CD4-positive, alpha-beta T cell (primary cell): ENCODE results near the gene INSR. TPM values are rescaled to one million over a fixed set of nuclear protein-coding genes. Genes with fewer than 3 reads are reported as not detected.

Experiments
- ATAC-seq: fragments of 200-7000 bp; cut with Tn5 transposase; one replicate; pipeline ENCODE4 v1.10.0; 2022; ENCODE audit warnings: mild to moderate bottlenecking; ENCODE audit not compliant: poor library complexity
- CTCF ChIA-PET: fragments of 350-600 bp; sonication (Branson Sonifier 250); formaldehyde crosslinking; loops from one replicate; lab custom pipeline; 2021; ENCODE audit warnings: antibody characterized with exemption, inconsistent platforms; lab: Charles Lee
- POLR2A ChIA-PET: fragments of 350-600 bp; sonication (Branson Sonifier 250); formaldehyde crosslinking; loops from one replicate; lab custom pipeline; 2021; ENCODE audit warnings: antibody characterized with exemption, inconsistent platforms; lab: Charles Lee
- DNase-seq, 14 experiments: peaks; one replicate each; pipeline ENCODE4 v3.0.0-alpha.2; 2013 to 2020; ENCODE audit warnings: mixed read lengths in 2 of 14
- H3K27ac ChIP-seq, 2 donors: one replicate each; pipeline versions ENCODE4 v1.5.1 to v1.7.0; 2013; ENCODE audit warnings: low read length in 2 of 2, low read depth in 1 of 2, mild to moderate bottlenecking in 1 of 2
- H3K27me3 ChIP-seq, 2 experiments: 1 replicate in 1 of 2; 2 replicates in 1 of 2; pipeline versions ENCODE4 v1.6.1 to v1.7.0; 2013; ENCODE audit warnings: low read length in 2 of 2, control low read depth in 1 of 2, mild to moderate bottlenecking in 1 of 2, moderate library complexity in 1 of 2; ENCODE audit not compliant: insufficient read depth in 2 of 2, control insufficient read depth in 1 of 2
- H3K36me3 ChIP-seq: one replicate; pipeline ENCODE4 v1.6.1; 2013; ENCODE audit warnings: low read length, control low read depth; ENCODE audit not compliant: insufficient read depth
- H3K4me1 ChIP-seq: one replicate; pipeline ENCODE4 v1.6.1; 2013; ENCODE audit warnings: low read length, control low read depth; ENCODE audit not compliant: insufficient read depth
- H3K4me3 ChIP-seq: one replicate; pipeline ENCODE4 v1.5.1; 2013; ENCODE audit warnings: mild to moderate bottlenecking, low read length, moderate library complexity
- H3K9me3 ChIP-seq, 2 experiments: 1 replicate in 1 of 2; 2 replicates in 1 of 2; pipeline versions ENCODE4 v1.6.1 to v1.7.0; 2013; ENCODE audit warnings: low read length in 2 of 2, mild to moderate bottlenecking in 2 of 2, control low read depth in 1 of 2, moderate library complexity in 1 of 2; ENCODE audit not compliant: control insufficient read depth in 1 of 2, insufficient read depth in 1 of 2
- H3K27ac Mint-ChIP-seq: one replicate; pipeline ENCODE4 v1.8.0; 2020; ENCODE audit warnings: mixed read lengths
- H3K27me3 Mint-ChIP-seq: one replicate; pipeline ENCODE4 v1.8.0; 2021; ENCODE audit warnings: mixed read lengths
- H3K36me3 Mint-ChIP-seq: one replicate; pipeline ENCODE4 v1.8.0; 2021; ENCODE audit warnings: low read depth, mixed read lengths
- H3K4me1 Mint-ChIP-seq: one replicate; pipeline ENCODE4 v1.8.0; 2021; ENCODE audit warnings: low read depth, mixed read lengths
- H3K4me3 Mint-ChIP-seq: one replicate; pipeline ENCODE4 v1.8.0; 2020; ENCODE audit warnings: mild to moderate bottlenecking, mixed read lengths
- H3K9me3 Mint-ChIP-seq: one replicate; pipeline ENCODE4 v1.8.0; 2020; ENCODE audit warnings: mixed read lengths
- intact Hi-C, 2 experiments: fragments of 100-400 bp; cut with DNase I in 1 of 2; cut with micrococcal nuclease in 1 of 2; formaldehyde crosslinking; loops; one replicate each; pipeline versions ENCODE4 v1.15.1 to v1.9.0; 2023 to 2025; cut with DNase I, micrococcal nuclease
- polyA plus RNA-seq, 2 donors: library from polyadenylated mRNA; unstranded; fragments of 120-200 nt; gene quantifications; one replicate each; pipeline ENCODE4 v1.2.1, GENCODE V29; 2013
- total RNA-seq, 174 experiments: library from RNA in 2 of 174; stranded (reverse) in 2 of 174; gene quantifications; one replicate each; pipeline ENCODE4 v1.2.3 and lab custom pipeline; 2021 to 2026
- TF ChIP-seq, protein P1 (sequence below): fragments of 200-600 bp; IDR thresholded peaks from one replicate; pipeline ENCODE4 v1.8.0; 2022; ENCODE audit warnings: antibody characterized with exemption, mild to moderate bottlenecking

The INSR gene
- total RNA-seq (1 to 10 TPM; 1.8 to 3.0 TPM), total RNA-seq (lab: John Stamatoyannopoulos, UW) (0.91 to 22.0 (median 6.4) reads per million in 172 experiments)
- 0.75 TPM for polyA plus RNA-seq (2013, experiment 1 of 2)
- polyA plus RNA-seq (2013, experiment 2 of 2) = 0.95 TPM

DNA sequence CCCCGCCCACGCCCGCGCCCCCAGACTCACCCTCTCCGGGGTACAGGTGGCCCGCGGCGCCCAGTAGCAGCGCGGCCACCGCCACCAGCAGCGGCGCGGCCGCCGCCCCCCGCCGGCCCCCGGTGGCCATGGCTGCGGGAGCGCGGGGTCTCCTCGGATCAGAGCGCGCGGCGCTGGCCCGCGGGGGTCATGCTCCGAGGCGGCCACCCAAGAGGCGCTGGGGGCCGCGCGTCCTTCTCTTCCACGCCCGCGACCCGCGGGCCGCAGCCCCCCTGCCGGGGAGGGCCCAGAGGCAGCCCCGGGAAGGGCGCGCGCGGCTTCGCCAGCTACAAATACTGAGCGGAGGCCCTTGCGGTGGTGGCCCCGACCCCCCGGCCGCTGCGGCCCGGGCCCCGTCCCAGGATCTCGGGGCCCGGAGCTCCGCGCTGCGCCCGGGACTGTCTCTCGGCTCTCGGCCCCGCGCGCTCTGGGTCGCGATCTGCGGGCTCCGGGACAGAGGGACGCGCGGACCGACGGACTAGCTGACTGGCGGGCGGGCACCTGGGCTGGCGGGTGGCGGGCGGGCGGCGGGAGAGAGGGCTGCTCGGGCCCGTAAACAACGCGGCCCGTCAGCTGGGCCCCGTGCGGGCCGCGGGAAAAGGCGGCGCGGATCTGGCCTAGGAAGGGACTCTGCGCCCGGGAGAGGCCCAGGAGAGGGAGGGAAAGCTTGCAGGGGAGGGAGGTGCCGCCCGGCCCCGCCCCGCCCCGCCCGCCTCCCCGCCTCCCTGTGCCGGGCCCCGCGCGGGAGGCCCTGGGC is at the start of gene INSR:
INSR (minus strand) TSS at position 653 of the 796 bp plus-strand sequence; CDS start at position 130, 523 bp downstream.
- ATAC-seq (peak; percentile 85), DNase-seq (peak in 11 of 14 experiments; percentile 5 to 70 (median 52))
- peaks cover 16% of the 10 kb centered on the region for H3K4me1 ChIP-seq
- H3K4me1 Mint-ChIP-seq = peaks cover 19% of the 10 kb centered on the region
- no peaks in the 10 kb centered on the region for H3K9me3 Mint-ChIP-seq
- peaks cover 18 to 30% of the 10 kb centered on the region in 2 experiments for H3K27me3 ChIP-seq
- H3K27ac ChIP-seq = no peak within 1 kb of the TSS
- no peaks in the 10 kb centered on the region for H3K9me3 ChIP-seq
- CTCF ChIA-PET = no interaction called here
- H3K36me3 ChIP-seq = no peaks in the 10 kb centered on the region
- H3K36me3 Mint-ChIP-seq = no peaks in the 10 kb centered on the region
- H3K27ac Mint-ChIP-seq = no peak within 1 kb of the TSS
- peaks cover 45% of the 10 kb centered on the region for H3K27me3 Mint-ChIP-seq
- intact Hi-C loops = loop anchor here in 1 of 2 experiments (1.0 kb wide), 1 partner anchor 96 kb away; no protein-coding TSS in a partner anchor
- POLR2A ChIA-PET = interaction anchor here (0.6 to 1.3 kb wide), 3 partner anchors 55 to 95 kb away, joined by 4 to 8 read pairs (median 8); partner anchors contain the start of gene ARHGEF18
- H3K4me3 Mint-ChIP-seq = peak within 1 kb of the TSS; percentile 86
- TF ChIP-seq, protein P1, sequence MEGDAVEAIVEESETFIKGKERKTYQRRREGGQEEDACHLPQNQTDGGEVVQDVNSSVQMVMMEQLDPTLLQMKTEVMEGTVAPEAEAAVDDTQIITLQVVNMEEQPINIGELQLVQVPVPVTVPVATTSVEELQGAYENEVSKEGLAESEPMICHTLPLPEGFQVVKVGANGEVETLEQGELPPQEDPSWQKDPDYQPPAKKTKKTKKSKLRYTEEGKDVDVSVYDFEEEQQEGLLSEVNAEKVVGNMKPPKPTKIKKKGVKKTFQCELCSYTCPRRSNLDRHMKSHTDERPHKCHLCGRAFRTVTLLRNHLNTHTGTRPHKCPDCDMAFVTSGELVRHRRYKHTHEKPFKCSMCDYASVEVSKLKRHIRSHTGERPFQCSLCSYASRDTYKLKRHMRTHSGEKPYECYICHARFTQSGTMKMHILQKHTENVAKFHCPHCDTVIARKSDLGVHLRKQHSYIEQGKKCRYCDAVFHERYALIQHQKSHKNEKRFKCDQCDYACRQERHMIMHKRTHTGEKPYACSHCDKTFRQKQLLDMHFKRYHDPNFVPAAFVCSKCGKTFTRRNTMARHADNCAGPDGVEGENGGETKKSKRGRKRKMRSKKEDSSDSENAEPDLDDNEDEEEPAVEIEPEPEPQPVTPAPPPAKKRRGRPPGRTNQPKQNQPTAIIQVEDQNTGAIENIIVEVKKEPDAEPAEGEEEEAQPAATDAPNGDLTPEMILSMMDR = no peak
- peak within 1 kb of the TSS; percentile 42 for H3K4me3 ChIP-seq

- Histone ChIP-seq H3K9me3 (no peaks in the 10 kb centered on the region), H3K4me3 (no peak overlapping the region), H3K27me3 (no peaks in the 10 kb centered on the region), H3K4me1 (peaks cover 70% of the 10 kb centered on the region), H3K27ac (no peak overlapping the region), H3K36me3 (no peaks in the 10 kb centered on the region)
- H3K4me1 Mint-ChIP-seq = peaks cover 64% of the 10 kb centered on the region
- H3K9me3 Mint-ChIP-seq = no peaks in the 10 kb centered on the region
- ChIA-PET CTCF (interaction anchor here (1.8 to 2.9 kb wide), 2 partner anchors 13 to 240 kb away, joined by 7 to 18 read pairs; no protein-coding TSS in a partner anchor), POLR2A (no interaction called here)
- peak overlapping the region; percentile 92 for H3K27ac Mint-ChIP-seq
- no peak overlapping the region for H3K4me3 Mint-ChIP-seq
- H3K27me3 Mint-ChIP-seq = no peaks in the 10 kb centered on the region
- peaks cover 5% of the 10 kb centered on the region for H3K36me3 Mint-ChIP-seq
- intact Hi-C loops = no loop called here
- ATAC-seq = no peak
- TF ChIP-seq, protein P1 = no peak
- no peak for DNase-seq
Measured at GRCh38 chr19:7342143-7342542, 47.9 kb upstream of the INSR start.

GRCh38 chr19:7340959-7341837 is 47.0 kb upstream of the INSR start:
- Mint-ChIP-seq H3K36me3 (no peaks in the 10 kb centered on the region), H3K4me3 (peak overlapping the region; percentile 74), H3K4me1 (peaks cover 62% of the 10 kb centered on the region), H3K27me3 (no peaks in the 10 kb centered on the region), H3K9me3 (no peaks in the 10 kb centered on the region), H3K27ac (peak overlapping the region; percentile 92)
- peak; percentile 68 to 94 (median 88) for DNase-seq
- CTCF ChIA-PET = interaction anchor here (0.6 to 2.9 kb wide), 13 partner anchors 9 to 242 kb away, joined by 3 to 18 read pairs (median 4); no protein-coding TSS in a partner anchor
- POLR2A ChIA-PET = interaction anchor here (0.6 to 1.9 kb wide), 6 partner anchors 9 to 192 kb away, joined by 3 to 24 read pairs (median 4); partner anchors contain the start of gene ARHGEF18
- intact Hi-C loops = loop anchor here (1.0 kb wide), 3 partner anchors 11 to 239 kb away; no protein-coding TSS in a partner anchor
- Histone ChIP-seq H3K36me3 (no peaks in the 10 kb centered on the region), H3K9me3 (peaks cover 0 to 6% of the 10 kb centered on the region in 2 experiments), H3K4me3 (no peak overlapping the region), H3K27ac (no peak overlapping the region), H3K27me3 (no peaks in the 10 kb centered on the region), H3K4me1 (peaks cover 67% of the 10 kb centered on the region)
- peak; percentile 19 for ATAC-seq
- TF ChIP-seq, protein P1 = peak; percentile 84
